ENCODE results near the gene ALOX12. TPM values are rescaled to one million over a fixed set of nuclear protein-coding genes. Genes with fewer than 3 reads are reported as not detected.
"Not testable (repeated sequence)": the region's sequence is repeated elsewhere in the genome, so short reads cannot be mapped to it uniquely, and the experiment has no call there.

Gene ALOX12
- total RNA-seq, 4 donors from 2014 or later = not detected

- DNase-seq (ENCODE audit: low spot score in 2 of 2) = no peak
- TF ChIP-seq EP300 (IDR thresholded peaks at IDR 0.05) (no peak), POLR2A (IDR thresholded peaks at IDR 0.05) (no peak), CTCF (IDR thresholded peaks at IDR 0.05) (no peak)
- H3K27ac ChIP-seq = no peak overlapping the region
- H3K4me1 ChIP-seq = no peaks in the 10 kb centered on the region
- no peaks in the 10 kb centered on the region for H3K27me3 ChIP-seq
- H3K9me3 ChIP-seq = no peaks in the 10 kb centered on the region
- WGBS, 2 donors = 85 to 94% methylated on average over 5 of the region's 5 CpGs
- no peak overlapping the region for H3K4me3 ChIP-seq
- no peaks in the 10 kb centered on the region for H3K36me3 ChIP-seq
These were observed 42.2 kb upstream of the ALOX12 start for GRCh38 chr17:6953689-6954088.

- no peaks in the 10 kb centered on the region for H3K27me3 ChIP-seq
- H3K4me3 ChIP-seq = no peak overlapping the region
- TF ChIP-seq POLR2A (IDR thresholded peaks at IDR 0.05) (no peak), EP300 (IDR thresholded peaks at IDR 0.05) (no peak), CTCF (IDR thresholded peaks at IDR 0.05) (no peak)
- 80 to 83% methylated on average over 3 of the region's 3 CpGs for WGBS, 2 donors
- no peaks in the 10 kb centered on the region for H3K4me1 ChIP-seq
- H3K27ac ChIP-seq = no peak overlapping the region
- DNase-seq (ENCODE audit: low spot score in 2 of 2) = no peak
- peaks cover 0 to 5% (median 2%) of the 10 kb centered on the region in 4 donors for H3K9me3 ChIP-seq
- no peaks in the 10 kb centered on the region for H3K36me3 ChIP-seq
These were observed 36.1 kb upstream of the ALOX12 start for GRCh38 chr17:6959700-6960099.

- Histone ChIP-seq H3K27ac (no peak overlapping the region), H3K36me3 (no peaks in the 10 kb centered on the region), H3K9me3 (no peaks in the 10 kb centered on the region), H3K4me1 (no peaks in the 10 kb centered on the region), H3K4me3 (no peak overlapping the region), H3K27me3 (no peaks in the 10 kb centered on the region)
- 68% methylated on average over 4 of the region's 4 CpGs for WGBS, 2 donors
- TF ChIP-seq POLR2A (IDR thresholded peaks at IDR 0.05) (no peak), EP300 (IDR thresholded peaks at IDR 0.05) (no peak), CTCF (IDR thresholded peaks at IDR 0.05) (no peak)
- DNase-seq (ENCODE audit: low spot score in 2 of 2) = no peak
These were observed 26.5 kb upstream of the ALOX12 start for GRCh38 chr17:6969323-6969726.

GRCh38 chr17:6970992-6971391 lies 24.9 kb upstream of the ALOX12 start:
- WGBS, 2 donors = 64 to 73% methylated on average over 2 of the region's 2 CpGs
- DNase-seq (ENCODE audit: low spot score in 2 of 2) = no peak
- H3K36me3 ChIP-seq = no peaks in the 10 kb centered on the region
- H3K4me3 ChIP-seq = no peak overlapping the region
- H3K4me1 ChIP-seq = no peaks in the 10 kb centered on the region
- H3K9me3 ChIP-seq = no peaks in the 10 kb centered on the region
- H3K27ac ChIP-seq = no peak overlapping the region
- H3K27me3 ChIP-seq = no peaks in the 10 kb centered on the region
- TF ChIP-seq CTCF (IDR thresholded peaks at IDR 0.05) (no peak), EP300 (IDR thresholded peaks at IDR 0.05) (no peak), POLR2A (IDR thresholded peaks at IDR 0.05) (no peak)

GRCh38 chr17:6979440-6979839 lies 16.4 kb upstream of the ALOX12 start:
- not testable (repeated sequence) for H3K4me3 ChIP-seq; H3K27ac ChIP-seq; DNase-seq (ENCODE audit: low spot score in 2 of 2); H3K27me3 ChIP-seq; H3K9me3 ChIP-seq; H3K4me1 ChIP-seq; H3K36me3 ChIP-seq
- 94 to 95% methylated on average over 5 of the region's 5 CpGs for WGBS, 2 donors

- 61 to 67% methylated on average over 1 of the region's 1 CpG for WGBS, 2 donors
- Histone ChIP-seq H3K36me3 (no peaks in the 10 kb centered on the region), H3K27me3 (no peaks in the 10 kb centered on the region), H3K4me3 (no peak overlapping the region), H3K9me3 (peaks cover 0 to 7% (median 0%) of the 10 kb centered on the region in 4 donors), H3K4me1 (no peaks in the 10 kb centered on the region), H3K27ac (no peak overlapping the region)
- DNase-seq (ENCODE audit: low spot score in 2 of 2) = no peak
- TF ChIP-seq CTCF (IDR thresholded peaks at IDR 0.05) (no peak), EP300 (IDR thresholded peaks at IDR 0.05) (no peak), POLR2A (IDR thresholded peaks at IDR 0.05) (no peak)
These were observed 14.4 kb upstream of the ALOX12 start for GRCh38 chr17:6981426-6981825.

Measured in tibial nerve (tissue), 4 donors.